Measurements from ENCODE around the gene F11R. TPM values are rescaled to one million over a fixed set of nuclear protein-coding genes. Genes with fewer than 3 reads are reported as not detected.
"Not testable (repeated sequence)": the region's sequence is repeated elsewhere in the genome, so short reads cannot be mapped to it uniquely, and the experiment has no call there.

Gene F11R
- total RNA-seq, 6 experiments from 2014 or later, result 48.3 to 119 (median 65.3) TPM

- ATAC-seq (peak; percentile 83 to 94 (median 91)), DNase-seq (peak; percentile 72 to 75 (median 73))
- 44% methylated on average over 1 of the region's 1 CpG for WGBS (ENCODE audit: insufficient coverage, low coverage, low lambda C conversion rate, missing lambda C conversion rate)
- TF ChIP-seq POLR2A (IDR thresholded peaks at IDR 0.05), result no peak
- TF ChIP-seq CTCF (IDR thresholded peaks at IDR 0.05), result peak; percentile 68 to 72 (median 70)
- Histone ChIP-seq H3K27ac (peak overlapping the region; percentile 11 to 36 (median 13)), H3K9me3 (no peaks in the 10 kb centered on the region), H3K4me1 (peaks cover 0 to 9% (median 2%) of the 10 kb centered on the region in 4 donors), H3K4me3 (no peak overlapping the region), H3K36me3 (peaks cover 0 to 33% (median 15%) of the 10 kb centered on the region in 4 donors), H3K27me3 (no peaks in the 10 kb centered on the region)
- intact Hi-C loops (cut with DNase I), result loop anchor here in 1 of 2 donors (10.0 kb wide), 1 partner anchor 47 kb away; the partner anchor contains the start of gene USF1
Observed at GRCh38 chr1:160997323-160998038, 23.5 kb downstream of the F11R start.

DNA sequence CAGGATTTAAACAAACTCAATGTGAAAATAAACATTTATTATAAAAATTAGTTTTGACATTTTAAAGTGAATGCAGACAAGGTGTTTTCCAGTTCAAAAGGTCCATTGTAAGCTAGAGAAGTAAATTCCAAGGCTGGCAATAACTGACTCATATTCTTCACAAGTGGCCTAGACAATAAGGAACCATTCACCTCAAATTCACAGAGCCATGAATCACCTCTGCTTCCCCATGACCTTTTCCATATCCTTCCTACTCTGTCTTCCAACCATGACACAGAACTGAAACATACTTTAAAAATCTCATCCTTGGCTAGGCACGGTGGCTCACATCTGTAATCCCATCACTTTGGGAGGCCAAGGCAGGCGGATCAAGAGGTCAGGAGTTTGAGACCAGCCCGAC lies 24.8 kb downstream of the F11R start:
- Histone ChIP-seq H3K4me1 (peaks cover 0 to 6% (median 2%) of the 10 kb centered on the region in 4 donors), H3K4me3 (no peak overlapping the region), H3K9me3 (no peaks in the 10 kb centered on the region), H3K27me3 (no peaks in the 10 kb centered on the region), H3K36me3 (peaks cover 0 to 31% (median 13%) of the 10 kb centered on the region in 4 donors), H3K27ac (no peak overlapping the region)
- TF ChIP-seq CTCF (IDR thresholded peaks at IDR 0.05) (no peak), POLR2A (IDR thresholded peaks at IDR 0.05) (no peak)
- peak in 1 of 4 donors; percentile 5 for ATAC-seq
- DNase-seq, result no peak
- 87% methylated on average over 3 of the region's 3 CpGs for WGBS (ENCODE audit: insufficient coverage, low coverage, low lambda C conversion rate, missing lambda C conversion rate)
- intact Hi-C loops (cut with DNase I), result loop anchor here in 1 of 2 donors (10.0 kb wide), 1 partner anchor 49 kb away; the partner anchor contains the start of gene USF1

DNA sequence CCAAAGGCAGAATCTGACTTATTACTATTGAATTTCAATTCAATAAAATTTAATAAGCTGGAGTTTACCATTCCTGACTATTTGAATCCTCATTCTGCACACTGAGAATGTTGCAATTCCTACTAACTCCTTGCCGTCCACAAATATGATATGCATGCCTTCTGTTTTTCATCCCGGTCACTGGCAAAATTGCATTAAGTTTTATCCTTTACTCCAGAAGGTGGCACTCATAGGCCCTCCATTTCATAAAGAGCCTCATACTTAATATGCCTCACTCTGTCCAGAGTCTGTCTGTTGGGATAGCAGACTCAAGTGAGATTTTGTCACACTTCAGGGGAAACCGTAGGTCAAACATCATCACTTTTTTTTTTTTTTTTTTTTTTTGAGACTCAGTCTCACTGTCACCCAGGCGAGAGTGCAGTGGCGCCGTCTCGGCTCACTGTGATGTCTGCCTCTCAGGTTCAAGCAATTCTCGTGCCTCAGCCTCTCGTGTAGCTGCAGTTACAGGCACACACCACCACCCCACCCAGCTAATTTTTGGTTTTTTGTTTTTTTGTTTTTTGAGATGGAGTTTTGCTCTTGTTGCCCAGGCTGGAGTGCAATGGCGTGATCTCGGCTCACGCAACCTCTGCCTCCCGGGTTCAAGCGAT lies 27.3 kb downstream of the F11R start:
- peaks cover 0 to 6% (median 2%) of the 10 kb centered on the region in 4 donors for H3K4me1 ChIP-seq
- H3K36me3 ChIP-seq, result peaks cover 0 to 6% (median 0%) of the 10 kb centered on the region in 4 donors
- ATAC-seq, result peak; percentile 41 to 74 (median 63)
- intact Hi-C loops (cut with DNase I), result loop anchor here (5.0 to 10.0 kb wide), 2 partner anchors 51 to 104 kb away; partner anchors contain the start of genes KLHDC9 (in 1 of the 2) and USF1 (in 1 of the 2)
- H3K27ac ChIP-seq, result no peak overlapping the region
- no peak overlapping the region for H3K4me3 ChIP-seq
- H3K9me3 ChIP-seq, result no peaks in the 10 kb centered on the region
- no peaks in the 10 kb centered on the region for H3K27me3 ChIP-seq
- DNase-seq, result no peak
- TF ChIP-seq POLR2A (IDR thresholded peaks at IDR 0.05), result no peak
- TF ChIP-seq CTCF (IDR thresholded peaks at IDR 0.05), result peak; percentile 32 to 45 (median 42)
- WGBS (ENCODE audit: insufficient coverage, low coverage, low lambda C conversion rate, missing lambda C conversion rate), result 73% methylated on average over 14 of the region's 14 CpGs

DNA sequence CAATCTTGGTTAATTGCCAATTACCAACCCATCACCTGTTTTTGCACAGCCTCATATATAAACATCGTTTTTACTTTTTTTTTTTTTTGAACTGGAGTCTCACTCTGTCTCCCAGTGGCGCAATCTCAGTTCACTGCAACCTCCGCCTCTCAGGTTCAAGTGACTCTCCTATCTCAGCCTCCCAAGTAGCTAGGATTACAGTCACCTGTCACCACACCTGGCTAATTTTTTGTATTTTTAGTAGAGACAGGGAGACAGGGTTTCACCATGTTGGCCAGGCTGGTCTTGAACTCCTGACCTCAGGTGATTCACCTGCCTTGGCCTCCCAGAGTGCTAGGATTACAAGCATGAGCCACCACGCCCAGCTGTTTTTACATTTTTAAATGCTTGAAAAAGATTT lies 28.9 kb downstream of the F11R start:
- WGBS (ENCODE audit: insufficient coverage, low coverage, low lambda C conversion rate, missing lambda C conversion rate), result 78% methylated on average over 4 of the region's 4 CpGs
- not testable (repeated sequence) for DNase-seq, H3K4me3 ChIP-seq

More for the DNA sequence above, 28.9 kb downstream of the F11R start:
- not testable (repeated sequence) for H3K4me1 ChIP-seq, H3K27ac ChIP-seq, H3K27me3 ChIP-seq, H3K9me3 ChIP-seq, H3K36me3 ChIP-seq, ATAC-seq
- intact Hi-C loops (cut with DNase I), result loop anchor here (5.0 to 10.0 kb wide), 2 partner anchors 53 to 105 kb away; partner anchors contain the start of genes KLHDC9 (in 1 of the 2) and USF1 (in 1 of the 2)

Data from right lobe of liver (tissue), 6 donors.